WTC11 (cell line): ENCODE measurements around the gene FAM124A.

Source experiments
- ATF3 ChIP-seq: sonication (generic); formaldehyde crosslinking; conservative IDR thresholded peaks from 2 replicates; pipeline ENCODE4 v1.8.1; 2022; ENCODE audit warnings: mild to moderate bottlenecking, missing genetic modification reagents
- CBFB ChIP-seq: sonication (generic); formaldehyde crosslinking; IDR thresholded peaks from 2 replicates; pipeline ENCODE4 v1.8.1; 2022; ENCODE audit warnings: mild to moderate bottlenecking, low read depth, missing genetic modification reagents
- CREM ChIP-seq: sonication (generic); formaldehyde crosslinking; IDR thresholded peaks from 2 replicates; pipeline ENCODE4 v1.8.1; 2022; ENCODE audit warnings: mild to moderate bottlenecking, missing genetic modification reagents, moderate library complexity
- CTCF ChIP-seq: fragments of 200-600 bp; IDR thresholded peaks from 2 replicates; pipeline ENCODE4 v1.8.0; 2022; ENCODE audit warnings: antibody characterized with exemption
- ESRRA ChIP-seq: sonication (generic); formaldehyde crosslinking; IDR thresholded peaks from 2 replicates; pipeline ENCODE4 v1.8.1; 2022; ENCODE audit warnings: mild to moderate bottlenecking, missing genetic modification reagents, borderline replicate concordance
- MXD4 ChIP-seq: fragments of 250-450 bp; sonication (Bioruptor Pico); IDR thresholded peaks from 2 replicates; pipeline ENCODE4 v1.8.0; 2021; ENCODE audit warnings: mild to moderate bottlenecking, moderate library complexity, borderline replicate concordance
- NFYB ChIP-seq: sonication (generic); formaldehyde crosslinking; conservative IDR thresholded peaks from 2 replicates; pipeline ENCODE4 v1.8.0; 2022; ENCODE audit warnings: low read depth, missing genetic modification reagents
- TCF7 ChIP-seq: sonication (generic); formaldehyde crosslinking; IDR thresholded peaks from 2 replicates; pipeline ENCODE4 v1.8.0; 2022; ENCODE audit warnings: mild to moderate bottlenecking, low read depth, missing genetic modification reagents, moderate library complexity
- USF1 ChIP-seq: sonication (generic); formaldehyde crosslinking; IDR thresholded peaks from 2 replicates; pipeline ENCODE4 v1.8.0; 2022; ENCODE audit warnings: mild to moderate bottlenecking, missing genetic modification reagents
- ZNF232 ChIP-seq: sonication (generic); formaldehyde crosslinking; IDR thresholded peaks from 2 replicates; pipeline ENCODE4 v1.8.0; 2022; ENCODE audit warnings: mild to moderate bottlenecking, missing genetic modification reagents
- ZNF317 ChIP-seq: sonication (generic); formaldehyde crosslinking; IDR thresholded peaks from 2 replicates; pipeline ENCODE4 v1.8.1; 2023; ENCODE audit warnings: low read depth, mild to moderate bottlenecking, moderate library complexity, missing genetic modification reagents, borderline replicate concordance
- TF ChIP-seq, protein P1 (sequence below): sonication (generic); formaldehyde crosslinking; IDR thresholded peaks from 2 replicates; pipeline ENCODE4 v1.8.1; 2023; ENCODE audit warnings: mild to moderate bottlenecking, missing genetic modification reagents

DNA sequence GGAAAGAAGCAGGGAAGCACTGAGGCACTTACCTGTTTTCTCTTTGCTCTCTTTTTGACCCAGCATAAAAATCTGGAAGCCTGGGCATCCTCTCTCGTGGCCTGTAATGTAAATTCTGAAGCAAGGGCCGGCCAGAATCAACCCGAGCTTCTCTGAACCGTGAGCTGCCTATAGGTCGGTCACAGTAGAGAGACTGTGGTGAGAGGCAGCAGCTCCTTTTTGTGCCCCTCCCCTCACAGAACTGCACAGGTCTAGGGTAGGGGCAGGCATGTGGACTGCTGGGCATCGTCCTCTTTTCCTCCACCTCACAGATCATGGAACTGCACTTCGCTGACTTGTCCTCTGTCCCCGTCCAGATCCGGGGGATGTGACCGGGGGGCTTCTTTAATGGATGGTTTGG lies 12.5 kb downstream of the FAM124A start:
- TF ChIP-seq ZNF317 (no peak), CBFB (CRISPR knock-in tag) (no peak), NFYB (CRISPR knock-in tag) (no peak), CTCF (no peak), MXD4 (CRISPR knock-in tag) (no peak), TCF7 (CRISPR knock-in tag) (no peak), CREM (no peak), USF1 (CRISPR knock-in tag) (no peak), ZNF232 (no peak), ESRRA (CRISPR knock-in tag) (no peak), ATF3 (no peak)
- TF ChIP-seq, protein P1, sequence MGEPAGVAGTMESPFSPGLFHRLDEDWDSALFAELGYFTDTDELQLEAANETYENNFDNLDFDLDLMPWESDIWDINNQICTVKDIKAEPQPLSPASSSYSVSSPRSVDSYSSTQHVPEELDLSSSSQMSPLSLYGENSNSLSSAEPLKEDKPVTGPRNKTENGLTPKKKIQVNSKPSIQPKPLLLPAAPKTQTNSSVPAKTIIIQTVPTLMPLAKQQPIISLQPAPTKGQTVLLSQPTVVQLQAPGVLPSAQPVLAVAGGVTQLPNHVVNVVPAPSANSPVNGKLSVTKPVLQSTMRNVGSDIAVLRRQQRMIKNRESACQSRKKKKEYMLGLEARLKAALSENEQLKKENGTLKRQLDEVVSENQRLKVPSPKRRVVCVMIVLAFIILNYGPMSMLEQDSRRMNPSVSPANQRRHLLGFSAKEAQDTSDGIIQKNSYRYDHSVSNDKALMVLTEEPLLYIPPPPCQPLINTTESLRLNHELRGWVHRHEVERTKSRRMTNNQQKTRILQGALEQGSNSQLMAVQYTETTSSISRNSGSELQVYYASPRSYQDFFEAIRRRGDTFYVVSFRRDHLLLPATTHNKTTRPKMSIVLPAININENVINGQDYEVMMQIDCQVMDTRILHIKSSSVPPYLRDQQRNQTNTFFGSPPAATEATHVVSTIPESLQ (CRISPR knock-in tag): no peak
